GM21447 (cell line): Measurements from ENCODE around the gene SIVA1.

Experiments used
- ATAC-seq: cut with Tn5 transposase; IDR thresholded peaks from one replicate; pipeline ENCODE4 v1.9.1; 2021; ENCODE audit not compliant: unreplicated experiment

SIVA1 gene

DNA sequence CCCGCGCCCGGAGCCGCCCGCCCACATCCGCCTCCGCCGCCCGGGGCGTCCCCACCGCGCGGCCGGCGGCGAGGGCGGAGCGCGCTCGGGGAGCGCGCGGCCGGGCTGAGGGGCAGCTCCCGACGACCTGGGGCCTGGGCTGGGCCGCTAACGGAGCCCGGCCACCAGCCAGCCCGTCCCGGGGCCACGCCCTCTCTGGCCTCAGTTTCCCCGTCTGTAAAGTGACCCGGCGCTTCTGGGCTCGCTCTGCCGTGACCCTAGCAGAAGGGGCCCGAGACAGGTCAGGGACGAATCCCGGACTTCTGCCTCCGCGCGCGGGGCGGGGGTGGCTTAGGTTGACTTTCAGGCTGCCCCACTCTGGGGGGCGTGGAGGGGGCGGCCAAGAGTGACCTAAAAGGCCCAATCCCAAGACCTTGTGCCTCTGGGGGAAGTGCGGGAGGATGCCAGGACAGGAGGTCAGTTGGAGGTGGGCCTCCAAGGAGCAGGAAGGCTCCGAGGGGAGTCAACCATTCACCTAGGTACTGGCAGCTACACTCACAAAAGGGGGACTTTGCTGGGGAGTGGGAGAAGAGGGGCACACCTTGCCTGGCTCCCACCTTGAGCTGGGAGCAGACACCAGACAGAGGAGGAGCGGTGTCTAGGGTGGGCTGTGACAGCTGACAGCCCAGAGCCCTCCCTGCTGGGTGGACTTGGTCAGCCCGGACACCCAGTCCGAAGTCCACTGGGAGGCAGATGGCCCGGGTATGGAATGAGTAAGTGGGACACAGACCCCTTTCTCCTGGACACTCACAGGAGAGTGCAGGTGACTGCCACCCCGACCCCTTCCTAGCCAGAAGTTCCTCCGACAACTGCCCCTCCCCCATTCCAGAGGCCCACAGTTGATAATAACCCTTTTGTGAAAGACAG, 43.1 kb downstream of the SIVA1 start:
- ATAC-seq, result no peak

DNA sequence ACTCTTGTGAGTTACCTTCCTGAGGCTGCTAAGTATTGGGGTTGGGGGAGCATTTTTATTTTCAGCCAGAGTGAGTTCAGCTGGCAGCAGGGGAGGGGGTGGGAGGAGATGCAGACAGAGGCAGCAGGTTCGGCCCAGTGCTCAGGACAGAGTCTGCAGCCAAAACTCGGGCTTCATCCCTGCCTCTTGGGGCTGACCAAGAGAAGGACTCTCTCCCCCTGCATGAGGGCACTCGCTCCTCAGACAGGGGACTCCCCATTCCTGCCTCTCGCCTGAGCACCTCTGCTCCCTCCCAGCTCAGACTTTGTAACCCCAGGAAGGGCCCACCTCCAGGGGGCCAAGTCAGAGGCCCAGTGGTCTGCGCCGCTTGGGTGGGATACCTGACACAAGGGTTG, 43.7 kb downstream of the SIVA1 start:
- no peak for ATAC-seq

DNA sequence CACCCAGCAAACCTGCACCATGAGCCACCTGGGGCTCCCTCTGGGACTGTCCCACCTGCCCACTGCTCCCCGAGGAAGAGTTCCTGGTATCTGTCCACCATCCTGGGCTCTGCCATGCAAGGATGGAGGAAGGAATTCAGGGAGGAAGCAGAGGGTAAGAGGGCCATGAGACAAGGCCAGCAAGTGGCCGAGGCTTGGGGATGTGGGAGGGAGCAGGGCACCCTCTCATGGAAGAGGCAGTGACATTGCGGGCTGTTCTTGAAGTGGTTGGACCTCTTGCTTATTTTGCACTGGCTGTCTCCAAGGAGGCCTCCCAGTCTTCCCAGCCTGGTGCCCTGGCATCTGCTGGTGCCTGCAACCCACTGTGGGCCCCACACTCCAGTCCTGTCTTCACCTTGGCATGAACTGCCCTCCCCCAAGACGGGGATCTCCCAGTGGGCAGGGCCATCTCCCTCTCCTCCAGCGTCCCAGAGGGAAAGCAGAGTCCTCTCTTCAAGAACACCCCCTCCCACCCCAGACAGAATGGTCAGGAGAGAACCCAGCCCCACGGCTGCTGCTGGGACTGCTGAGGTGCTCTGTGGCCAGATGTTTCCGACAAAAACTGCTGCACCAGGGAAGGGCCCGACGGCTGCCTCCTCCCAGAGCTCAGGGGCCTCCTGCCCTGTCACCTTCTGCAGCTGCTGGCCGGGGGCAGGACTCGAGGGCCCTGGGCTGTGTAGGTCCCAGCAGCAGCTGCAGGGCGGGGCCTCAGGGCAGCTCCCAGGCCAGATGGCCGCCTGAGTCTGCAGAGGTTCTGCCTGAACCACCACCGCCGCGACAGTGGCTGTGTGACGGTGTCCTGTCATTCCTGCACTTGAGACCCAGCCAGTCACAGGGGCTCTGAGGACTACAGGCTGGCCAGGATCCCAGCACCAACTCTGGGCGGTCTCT, 44.4 kb downstream of the SIVA1 start:
- no peak for ATAC-seq

DNA sequence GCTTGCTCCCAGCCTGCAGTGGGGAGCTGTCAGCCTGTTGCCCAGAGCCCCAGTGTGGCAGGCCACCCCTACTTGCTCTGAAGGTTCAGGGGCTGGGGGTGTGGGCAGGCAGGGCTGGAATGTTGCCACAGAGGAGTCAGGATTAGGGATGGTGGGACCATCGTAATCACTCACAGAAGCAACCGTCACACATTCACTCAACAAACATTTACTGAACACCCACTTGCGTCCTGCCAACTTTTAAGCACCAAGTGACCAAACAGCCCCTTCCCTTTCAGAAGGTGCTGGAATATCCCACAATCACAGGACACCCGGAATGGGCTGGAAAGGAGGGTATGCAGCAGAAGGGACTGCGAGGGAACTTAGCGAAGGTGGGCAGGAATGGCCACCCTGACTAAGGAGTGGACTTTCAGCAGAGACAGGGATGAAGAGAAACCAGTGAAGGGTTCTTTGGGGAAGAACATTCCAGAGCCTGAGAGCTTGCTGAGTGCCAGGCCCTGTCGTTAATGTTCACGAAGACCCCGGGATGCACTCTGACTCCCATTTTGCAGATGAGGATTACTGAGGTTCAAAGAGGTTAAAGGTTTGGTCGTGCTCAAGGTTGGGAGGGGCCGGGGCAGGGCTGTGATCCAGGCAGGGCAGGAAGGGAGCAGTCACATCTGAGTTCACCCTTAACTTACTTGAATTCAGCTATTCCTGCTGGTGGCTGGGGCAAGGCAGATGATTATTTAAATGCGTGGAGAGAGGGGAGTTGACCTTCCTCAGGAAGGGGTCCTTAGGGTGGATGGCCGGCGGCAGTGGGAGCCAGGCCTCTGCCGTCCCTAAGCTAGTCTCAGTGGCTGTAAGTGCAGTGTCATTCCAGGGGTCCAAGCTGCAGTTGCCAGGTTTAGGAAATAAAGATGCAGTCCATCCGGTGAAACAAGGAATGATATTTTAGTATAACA, 45.6 kb downstream of the SIVA1 start:
- no peak for ATAC-seq

DNA sequence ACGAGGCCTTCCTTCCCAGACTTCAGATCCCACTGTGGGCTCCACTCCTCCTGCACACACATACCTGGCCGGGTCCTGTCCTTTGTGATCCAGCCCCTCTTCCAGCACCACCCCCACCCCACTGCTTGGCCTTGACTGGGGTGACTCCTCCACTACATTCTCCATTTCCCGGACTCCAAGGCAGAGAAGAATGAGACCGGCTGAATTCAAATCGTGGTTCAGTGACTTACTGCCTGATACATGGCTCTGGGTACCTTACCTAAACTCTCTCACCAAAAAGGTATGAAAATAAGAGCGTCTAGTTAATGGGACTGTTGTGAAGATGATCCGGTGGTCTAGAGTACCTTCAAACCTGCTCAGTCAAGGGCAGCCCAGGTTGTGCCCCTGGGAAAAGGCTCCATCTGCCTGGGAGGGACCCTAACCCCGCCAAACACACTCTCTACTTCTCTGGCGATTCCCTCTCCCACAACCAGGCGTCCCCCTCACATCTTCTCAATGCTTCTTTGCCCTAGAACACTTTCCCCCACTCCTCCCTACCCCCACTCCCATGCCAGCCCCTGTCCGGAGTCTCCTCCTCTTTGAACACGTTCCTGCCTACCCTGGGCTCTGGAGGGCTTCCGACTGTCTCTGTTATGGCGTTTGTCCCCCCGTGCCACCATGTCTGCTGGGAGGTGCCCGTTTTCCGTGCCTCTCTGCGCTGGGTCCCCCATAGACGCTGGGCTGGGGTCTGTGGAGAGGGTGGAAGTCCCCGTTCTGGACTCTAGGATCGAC, 46.5 kb downstream of the SIVA1 start:
- ATAC-seq, result no peak

DNA sequence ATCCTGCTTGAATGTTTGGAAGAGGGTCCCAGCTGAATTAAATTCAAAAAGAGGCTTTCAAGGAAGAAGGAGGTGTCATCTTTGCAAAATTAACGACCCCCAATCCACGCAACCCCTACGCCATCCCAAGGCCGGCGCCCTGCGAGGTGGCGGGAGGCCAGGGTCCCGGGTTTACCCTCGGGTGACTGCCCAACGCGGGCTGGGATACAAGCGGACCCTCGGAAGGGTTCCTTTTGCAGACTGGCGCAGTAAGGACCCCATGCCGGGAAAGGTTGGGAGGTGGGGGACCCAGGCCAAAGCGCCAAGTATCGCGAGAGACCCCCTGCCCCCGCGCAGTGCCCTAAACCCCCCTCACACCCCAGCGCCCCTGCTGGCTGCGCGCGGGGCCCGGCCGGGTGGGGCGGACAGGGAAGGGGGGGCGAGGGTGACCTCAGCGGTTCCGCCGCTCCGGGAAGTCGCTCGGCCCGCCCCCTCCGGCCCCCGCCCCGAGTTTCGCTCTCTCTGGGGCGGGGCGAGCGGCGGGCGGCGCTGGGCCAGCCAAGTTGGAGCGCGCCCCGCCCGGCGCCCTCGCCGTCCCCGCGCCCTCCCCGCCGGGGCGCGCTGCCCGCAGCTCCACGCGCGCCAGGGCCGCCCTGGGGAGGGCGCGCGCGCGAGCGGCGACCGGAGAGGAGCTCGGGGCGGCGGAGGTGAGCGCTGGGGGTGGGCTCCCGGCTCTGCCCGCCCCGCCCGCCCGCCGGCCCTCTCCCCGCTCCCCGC, 47.2 kb downstream of the SIVA1 start:
- peak; percentile 39 for ATAC-seq

DNA sequence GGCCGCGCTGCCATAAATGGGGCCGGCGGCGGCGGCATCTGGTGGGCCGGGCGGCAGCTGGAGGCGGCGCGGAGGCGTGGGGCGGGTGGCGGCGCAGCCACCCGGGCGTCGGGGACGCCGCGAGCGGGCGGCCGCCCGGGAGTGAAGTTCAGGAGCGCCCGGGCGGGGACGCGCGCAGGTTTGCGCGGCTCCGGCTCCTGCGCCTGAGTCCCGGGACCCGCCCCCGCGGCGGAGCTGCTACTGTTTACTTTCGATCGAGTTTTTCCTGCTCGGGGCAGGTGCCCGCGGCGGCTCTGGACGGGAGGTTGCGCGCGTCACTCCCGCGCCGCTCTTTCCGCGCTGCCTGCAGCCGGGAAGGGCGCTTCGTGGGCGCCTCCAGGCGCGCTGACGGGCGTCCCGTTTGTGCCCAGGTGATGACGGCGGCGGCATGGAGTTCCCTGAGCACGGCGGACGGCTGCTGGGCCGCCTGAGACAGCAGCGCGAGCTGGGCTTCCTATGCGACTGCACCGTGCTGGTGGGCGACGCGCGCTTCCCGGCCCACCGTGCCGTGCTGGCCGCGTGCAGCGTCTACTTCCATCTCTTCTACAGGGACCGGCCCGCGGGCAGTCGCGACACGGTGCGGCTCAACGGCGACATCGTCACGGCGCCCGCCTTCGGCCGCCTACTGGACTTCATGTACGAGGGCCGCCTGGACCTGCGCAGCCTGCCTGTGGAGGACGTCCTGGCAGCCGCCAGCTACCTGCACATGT, 48.0 kb downstream of the SIVA1 start, which contains the start of gene ZBTB42:
ZBTB42 (plus strand) TSS at position 331 of the 749 bp plus-strand sequence; CDS start at position 428, 97 bp downstream.
- peak; percentile 48 for ATAC-seq

DNA sequence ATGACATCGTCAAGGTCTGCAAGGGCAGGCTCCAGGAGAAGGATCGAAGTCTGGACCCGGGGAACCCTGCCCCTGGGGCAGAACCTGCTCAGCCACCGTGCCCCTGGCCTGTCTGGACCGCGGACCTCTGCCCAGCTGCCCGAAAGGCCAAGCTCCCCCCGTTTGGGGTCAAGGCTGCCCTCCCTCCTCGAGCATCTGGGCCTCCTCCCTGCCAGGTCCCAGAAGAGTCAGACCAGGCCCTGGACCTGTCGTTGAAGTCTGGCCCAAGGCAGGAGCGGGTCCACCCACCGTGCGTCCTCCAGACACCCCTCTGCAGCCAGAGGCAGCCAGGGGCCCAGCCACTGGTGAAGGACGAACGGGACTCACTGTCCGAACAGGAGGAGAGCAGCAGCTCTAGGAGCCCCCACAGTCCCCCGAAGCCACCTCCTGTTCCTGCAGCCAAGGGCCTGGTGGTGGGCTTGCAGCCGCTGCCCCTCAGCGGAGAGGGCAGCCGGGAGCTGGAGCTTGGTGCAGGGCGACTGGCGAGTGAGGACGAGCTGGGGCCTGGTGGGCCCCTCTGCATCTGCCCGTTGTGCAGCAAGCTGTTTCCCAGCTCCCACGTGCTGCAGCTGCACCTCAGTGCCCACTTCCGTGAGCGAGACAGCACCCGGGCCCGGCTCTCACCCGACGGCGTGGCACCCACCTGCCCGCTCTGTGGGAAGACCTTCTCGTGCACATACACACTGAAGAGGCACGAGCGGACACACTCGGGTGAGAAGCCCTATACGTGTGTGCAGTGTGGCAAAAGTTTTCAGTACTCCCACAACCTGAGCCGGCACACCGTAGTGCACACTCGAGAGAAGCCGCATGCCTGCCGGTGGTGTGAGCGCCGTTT, 48.8 kb downstream of the SIVA1 start:
- ATAC-seq, result no peak

DNA sequence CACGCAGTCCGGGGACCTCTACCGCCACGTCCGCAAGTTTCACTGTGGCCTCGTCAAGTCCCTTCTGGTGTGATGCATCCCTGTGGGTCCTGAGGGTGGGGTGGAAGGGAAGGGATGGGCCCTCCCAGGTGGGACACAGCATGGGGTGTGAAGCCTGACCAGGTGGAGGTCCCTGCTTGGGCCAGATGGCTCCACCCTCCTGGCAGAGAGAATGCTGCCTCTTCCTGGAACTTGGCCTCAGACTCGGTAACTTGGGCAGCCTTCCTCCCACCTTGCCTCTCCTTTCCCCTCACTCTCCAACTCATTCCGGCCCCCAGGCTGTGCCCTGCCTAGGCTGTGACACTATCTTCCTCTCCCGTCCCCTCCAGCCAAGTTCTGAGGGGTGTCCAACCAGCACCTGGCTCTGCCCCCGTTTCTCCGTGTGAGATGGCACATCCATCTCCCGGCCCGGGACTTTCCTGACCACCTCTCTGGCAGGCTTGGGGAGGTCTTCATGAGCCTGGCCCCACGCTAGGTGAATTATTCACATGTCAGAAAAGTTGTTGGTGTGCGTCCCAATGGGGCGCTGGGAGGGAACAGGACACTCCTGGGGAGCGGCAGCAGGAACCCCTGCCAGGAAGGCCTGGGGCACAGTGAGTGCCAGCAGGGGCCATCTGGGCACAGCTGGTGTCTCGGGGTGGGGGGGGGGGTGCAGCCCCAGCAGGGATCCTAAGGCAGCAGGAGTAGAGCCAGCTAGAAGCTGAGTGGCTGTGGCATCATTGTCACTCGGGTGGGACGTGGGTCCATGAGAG, 49.6 kb downstream of the SIVA1 start:
- no peak for ATAC-seq

DNA sequence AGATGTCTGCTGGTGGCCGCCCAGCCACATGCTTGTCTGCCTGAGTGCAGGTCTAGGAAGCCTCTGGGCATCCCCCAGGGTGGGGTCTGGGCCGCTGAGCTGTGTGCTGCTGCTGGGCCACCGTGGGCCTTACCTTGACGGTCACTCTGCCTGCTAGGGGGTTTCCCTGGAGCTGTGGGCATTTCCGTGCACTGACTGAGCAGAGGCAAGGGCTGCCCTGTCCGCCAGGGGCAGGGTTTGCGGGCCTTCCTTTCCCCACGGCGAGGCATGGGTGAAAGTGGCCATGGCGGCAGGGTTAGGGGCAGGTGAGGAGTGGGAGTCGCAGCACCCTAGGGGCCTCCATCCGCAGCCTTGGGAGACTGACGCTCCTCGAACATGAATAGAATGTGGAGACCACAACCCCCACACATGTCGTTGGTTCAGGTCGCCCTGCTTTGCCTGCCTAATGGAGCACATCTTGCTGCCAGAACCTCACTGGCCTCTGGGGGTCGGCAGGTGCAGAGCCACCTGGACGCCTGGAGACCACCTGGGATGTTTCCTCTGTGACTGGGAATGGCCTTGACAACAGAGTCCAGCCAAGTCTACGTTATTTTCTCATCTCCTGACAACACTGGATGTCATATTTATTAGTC, 50.4 kb downstream of the SIVA1 start:
- ATAC-seq, result no peak

DNA sequence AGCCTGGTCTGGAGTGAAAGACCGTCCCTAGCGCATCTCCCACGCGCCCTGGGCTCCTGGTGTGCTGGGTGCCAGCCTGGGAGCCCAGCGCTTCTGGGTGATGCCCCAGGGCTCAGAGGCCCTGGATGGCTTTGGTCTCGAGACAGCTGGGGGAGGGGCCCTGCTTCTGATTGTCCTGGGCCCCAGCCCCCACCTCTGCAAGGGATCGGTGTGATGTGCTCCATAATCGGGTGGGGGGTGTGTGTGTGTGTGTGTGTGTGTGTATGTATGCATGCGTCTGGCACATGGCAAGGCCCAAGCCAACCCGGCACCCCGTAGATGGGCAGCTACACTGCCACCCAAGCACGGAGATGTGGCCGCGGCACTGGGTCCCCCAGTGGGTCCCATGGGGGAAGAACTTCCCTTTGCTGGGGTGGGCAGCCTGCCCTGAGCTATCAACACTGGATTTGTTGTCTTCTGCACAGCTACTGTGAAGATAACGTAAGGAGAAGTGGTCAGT, 51.0 kb downstream of the SIVA1 start:
- no peak for ATAC-seq

DNA sequence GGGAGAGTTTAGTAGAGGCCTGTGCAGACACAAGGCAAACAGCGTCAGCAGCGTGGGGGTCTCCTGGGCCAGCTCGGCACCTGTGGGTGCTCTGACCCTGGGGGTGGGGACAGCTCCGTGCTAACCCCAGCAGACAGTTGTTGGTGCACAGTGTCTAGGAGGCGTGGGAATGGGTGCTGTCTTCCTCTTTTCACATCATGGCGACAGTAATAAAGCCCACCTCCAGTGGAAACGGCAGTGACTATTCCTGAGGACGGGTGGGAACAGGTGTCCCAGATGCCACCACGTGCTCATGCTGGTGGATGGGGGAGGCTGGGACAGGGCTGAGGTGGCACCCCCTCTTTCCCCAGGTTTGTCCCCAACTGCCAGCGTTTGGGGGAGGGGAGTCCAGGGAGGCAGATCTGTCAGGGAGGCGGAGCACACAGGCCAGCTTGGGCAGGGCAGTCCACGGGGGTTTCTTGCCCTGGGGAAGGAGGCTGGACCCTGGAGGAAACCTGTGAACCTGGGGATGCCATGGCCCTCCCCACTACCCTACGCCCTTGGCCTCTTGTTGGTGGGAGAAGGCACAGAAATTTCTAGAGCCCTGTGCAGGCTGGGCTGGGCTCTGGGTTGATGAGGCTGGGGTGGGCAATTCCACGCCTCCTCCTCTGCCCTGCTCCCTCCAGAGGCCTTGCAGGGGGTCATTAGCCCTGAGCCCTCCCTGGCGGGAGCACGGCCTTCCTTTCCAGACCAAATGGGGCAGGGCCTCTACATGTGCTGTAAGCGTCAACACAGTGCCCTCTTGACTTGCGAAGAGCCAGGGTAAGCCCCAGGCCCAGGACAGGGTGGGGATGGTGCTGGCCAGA, 51.8 kb downstream of the SIVA1 start:
- no peak for ATAC-seq

DNA sequence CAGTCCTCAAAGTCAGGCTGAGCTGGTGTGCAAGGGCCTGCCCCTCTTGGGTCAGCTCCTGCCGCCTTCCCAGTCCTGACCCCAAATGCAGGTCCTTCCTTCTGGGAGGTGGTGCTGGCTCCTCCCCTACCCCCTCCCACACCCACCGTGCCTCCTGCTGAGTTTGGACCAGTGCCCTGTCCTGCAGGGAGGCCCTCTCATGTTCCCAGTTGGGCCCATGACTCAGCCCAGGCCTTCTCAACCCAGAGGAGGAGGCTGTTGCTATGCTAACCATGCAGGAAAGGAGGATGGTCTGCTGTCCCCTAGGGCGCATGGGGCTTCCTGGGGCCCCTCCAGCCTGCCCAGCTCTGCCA, 52.4 kb downstream of the SIVA1 start:
- no peak for ATAC-seq

DNA sequence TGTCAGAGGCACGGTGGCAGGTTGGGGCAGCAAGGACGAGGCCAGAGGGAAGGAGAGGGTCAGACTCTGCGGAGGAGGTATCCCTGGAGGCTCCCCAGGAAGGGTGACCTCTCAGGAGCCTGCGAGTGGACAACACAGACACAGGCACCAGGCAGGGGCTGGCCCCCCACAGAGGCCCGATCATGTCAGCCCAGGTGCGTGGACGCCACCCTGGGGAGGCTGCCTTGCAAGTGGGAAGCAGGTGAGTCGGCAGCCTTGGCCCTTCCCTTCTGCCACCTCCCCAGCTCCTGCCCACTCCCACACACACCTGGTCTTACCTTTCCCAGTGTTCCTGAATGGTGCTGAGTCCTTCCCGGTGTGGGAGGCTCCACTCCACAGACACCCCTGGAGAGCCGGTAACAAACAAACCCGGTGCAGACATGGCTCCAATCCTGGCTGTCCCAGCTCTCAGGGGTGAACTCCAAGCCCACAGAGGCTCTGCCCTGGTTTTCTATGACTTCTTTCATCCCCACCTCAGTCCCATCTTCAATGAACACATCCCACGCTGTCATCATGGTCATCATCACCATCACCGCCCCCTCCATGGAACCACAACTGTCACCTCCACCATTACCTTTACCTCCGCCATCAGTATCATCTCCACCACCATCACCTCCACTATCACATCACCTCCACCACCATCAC, 53.1 kb downstream of the SIVA1 start:
- no peak for ATAC-seq
